ENCODE data around the gene DHRS3.
"Not testable (repeated sequence)": the region's sequence is repeated elsewhere in the genome, so short reads cannot be mapped to it uniquely, and the experiment has no call there.

The DHRS3 gene, protein sequence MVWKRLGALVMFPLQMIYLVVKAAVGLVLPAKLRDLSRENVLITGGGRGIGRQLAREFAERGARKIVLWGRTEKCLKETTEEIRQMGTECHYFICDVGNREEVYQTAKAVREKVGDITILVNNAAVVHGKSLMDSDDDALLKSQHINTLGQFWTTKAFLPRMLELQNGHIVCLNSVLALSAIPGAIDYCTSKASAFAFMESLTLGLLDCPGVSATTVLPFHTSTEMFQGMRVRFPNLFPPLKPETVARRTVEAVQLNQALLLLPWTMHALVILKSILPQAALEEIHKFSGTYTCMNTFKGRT

DNA sequence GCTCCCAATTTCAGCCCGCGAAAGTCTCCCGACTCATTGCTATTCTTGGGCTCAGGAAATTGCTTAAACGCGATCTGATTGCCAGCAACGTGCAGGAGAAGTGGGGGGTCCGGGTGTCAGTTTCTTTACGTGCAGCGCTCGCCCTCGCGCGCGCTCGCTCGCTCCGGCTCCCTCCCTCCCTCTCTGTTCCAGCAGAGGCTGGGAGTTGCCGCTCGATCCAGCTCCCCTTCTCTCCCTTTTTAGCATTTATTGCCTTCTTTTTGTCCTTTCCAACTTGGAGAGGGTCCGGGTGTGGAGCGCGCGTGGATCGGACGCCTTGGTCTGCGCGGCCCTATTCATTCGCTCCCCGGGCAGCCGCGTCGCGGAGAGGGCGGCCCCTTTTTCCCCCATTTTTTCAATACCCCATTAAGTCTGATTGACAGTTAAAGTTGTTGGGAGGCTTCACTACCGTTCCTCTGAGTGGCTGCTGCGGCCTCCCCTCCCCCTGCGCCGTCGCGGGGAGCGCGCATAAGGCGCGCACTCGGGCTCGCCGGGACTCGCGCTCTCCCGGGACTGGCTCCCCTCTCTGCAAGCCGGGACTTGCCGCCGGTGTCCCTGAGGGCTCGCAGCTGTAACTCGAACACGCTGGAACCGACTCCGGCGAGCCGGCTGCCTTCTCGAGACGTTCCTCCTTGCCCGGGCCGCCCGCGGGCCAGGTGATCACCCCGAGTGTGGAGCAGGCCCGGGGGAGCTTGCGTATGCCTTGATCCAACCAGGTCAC, at the start of gene DHRS3:
Gene DHRS3 (minus strand): TSS at position 310 of the 760 bp plus-strand sequence. CDS start 862 bp downstream, outside the sequence.
- peak; percentile 94 for DNase-seq (ENCODE audit: low spot score)

DNA sequence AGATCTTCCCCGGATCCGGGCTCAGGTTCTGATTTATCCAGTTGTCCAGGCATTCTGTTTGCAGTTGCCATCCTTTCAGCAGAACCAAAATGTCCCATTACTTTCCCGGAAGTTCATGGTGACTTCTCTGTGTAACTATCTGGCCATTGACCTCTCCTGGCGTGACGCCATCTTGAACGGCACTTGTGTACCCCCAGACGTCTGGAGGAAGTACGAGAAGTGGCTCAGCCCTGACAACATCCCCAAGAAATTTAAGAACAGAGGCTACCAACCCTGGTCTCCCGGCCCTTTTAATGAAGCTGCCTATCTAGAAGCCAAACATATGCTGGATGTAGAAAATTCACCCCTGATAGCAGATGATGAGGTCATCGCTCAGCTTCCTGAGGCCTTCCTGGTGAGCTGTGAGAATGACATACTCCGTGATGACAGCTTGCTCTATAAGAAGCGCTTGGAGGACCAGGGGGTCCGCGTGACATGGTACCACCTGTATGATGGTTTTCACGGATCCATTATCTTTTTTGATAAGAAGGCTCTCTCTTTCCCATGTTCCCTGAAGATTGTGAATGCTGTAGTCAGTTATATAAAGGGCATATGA, 48.2 kb upstream of the DHRS3 start:
- no peak for DNase-seq (ENCODE audit: low spot score)

DNA sequence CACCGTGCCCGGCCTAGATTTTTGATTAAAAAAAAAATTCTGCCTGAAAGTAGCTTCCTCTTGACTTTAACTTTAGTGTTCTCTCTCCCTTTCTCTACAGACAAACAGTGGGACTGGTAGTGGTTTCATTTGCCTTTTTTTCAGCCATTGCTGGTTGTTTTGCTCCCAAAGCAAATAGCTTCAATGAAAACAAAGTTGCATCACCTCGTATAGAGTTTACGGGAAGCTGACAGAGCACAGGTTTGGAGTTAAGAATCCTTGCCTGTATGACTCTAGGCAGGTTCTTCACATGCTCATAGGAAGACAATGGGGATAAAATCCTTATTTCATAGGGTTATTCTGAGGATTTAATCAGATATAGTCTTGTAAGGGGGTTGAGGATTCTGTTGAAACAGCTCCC, 47.5 kb upstream of the DHRS3 start:
- no peak for DNase-seq (ENCODE audit: low spot score)

DNA sequence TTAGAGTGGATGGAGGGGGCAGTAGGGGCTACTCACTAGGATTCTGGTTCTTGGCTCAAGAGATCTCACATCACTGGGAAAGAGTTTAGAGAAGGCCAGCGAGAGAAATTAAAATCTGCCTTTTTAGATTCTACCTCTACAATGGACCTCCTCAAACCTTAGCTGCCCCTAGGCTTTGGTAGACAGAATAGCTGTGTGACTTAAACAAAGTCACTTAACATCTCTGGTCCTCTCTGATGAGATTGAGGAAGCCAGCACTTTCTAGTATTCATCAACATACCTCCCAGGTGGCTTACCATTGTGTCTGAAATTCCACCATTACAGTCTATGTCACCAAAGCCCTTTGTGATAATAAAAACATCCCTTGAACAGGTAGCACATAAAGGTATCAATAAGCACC, 44.5 kb upstream of the DHRS3 start:
- no peak for DNase-seq (ENCODE audit: low spot score)

DNA sequence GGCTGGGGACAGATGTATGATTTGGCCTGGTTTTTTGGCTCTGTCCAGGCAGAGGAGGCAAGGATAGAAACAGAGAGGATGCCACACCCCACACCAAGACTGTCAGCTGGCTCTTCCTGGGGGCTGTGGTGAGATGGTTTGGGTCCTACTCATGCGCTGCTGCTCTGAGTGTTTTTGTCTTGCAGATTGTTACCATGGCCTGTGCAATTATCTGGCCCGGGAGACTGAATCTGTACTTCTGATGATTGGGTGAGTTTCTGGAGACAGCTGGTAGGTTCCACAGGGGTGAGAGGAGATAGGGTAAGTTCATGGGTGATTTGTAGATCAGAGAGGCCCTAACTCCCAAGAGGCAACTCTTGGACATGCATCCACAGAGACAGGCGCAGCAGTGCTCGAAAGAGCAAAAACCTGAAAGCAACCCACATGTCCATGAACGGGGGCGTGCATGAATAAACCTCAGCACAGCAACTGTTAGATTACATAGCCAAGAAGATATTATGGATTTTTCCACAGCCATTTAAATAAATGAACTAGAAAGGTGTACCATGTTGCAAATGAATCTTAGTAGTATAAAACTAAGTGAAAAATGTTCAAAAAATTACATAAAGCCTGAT, 43.7 kb upstream of the DHRS3 start:
- DNase-seq (ENCODE audit: low spot score) = no peak

DNA sequence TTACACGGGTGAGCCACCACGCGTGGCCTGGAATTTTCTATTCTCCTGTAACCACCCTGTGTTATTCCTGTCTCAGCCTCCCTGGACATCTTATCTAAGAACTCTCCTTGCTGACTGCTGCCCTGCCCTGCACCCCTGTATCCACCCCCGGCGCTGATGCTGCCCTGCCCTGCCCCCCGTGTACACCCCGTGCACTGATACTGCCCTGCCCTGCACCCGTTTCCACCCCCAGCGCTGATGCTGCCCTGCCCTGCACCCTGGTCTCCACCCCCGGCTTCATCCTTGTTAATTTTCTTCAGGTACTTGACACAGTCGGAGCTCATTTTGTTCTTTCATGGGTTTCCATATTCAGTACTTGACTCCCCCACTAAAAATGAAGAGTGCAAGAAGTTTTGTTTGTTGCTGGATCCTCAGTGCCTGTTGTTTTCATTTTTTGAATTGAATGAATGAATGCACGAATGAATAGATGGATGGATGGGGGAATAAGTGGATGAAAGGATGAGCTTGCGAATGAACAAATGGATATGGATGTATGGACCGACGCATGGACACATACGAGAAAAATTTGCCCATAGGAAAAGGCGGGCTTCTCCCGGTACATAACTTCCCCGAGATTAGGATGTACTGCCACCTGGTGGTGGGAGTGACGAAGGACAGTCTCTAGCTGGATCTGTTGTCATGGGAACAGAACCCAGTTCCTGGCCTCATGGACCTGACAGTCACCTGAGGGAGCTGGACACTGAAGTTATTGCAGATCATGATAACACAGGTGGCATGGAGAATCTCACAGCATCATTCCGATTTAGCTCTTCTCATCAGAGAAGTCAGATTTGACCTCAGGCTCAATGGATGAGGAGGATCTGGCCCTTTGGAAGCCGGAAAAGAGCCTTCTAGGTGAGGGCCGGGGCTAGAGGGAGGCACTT, 40.8 kb upstream of the DHRS3 start:
- peak; percentile 77 for DNase-seq (ENCODE audit: low spot score)

DNA sequence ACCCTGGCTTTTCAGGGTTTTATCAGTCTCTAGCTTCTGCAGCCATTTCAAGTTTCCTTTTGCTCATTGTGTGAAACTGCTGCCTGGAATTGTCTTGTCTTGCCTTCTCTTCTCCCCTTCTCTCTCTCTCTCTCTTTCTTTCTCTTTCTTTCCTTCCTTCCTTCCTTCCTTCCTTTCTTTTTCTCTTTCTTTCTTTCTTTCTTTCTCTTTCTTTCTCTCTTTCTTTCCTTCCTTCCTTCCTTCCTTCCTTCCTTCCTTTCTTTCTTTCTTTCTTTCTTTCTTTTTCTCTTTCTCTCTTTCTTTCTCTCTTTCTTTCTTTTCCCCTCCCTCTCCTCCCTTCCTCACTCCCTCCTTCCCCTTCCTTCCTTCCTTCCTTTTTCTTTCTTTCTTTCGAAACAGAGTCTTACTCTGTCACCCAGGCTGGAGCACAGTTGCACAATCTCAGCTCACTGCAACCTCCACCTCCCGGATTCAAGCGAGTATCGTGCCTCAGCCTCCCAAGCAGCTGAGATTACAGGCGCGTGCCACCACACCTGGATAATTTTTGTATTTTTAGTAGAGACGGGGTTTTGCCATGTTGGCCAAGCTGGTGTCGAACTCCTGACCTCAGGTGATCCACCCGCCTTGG, 40.0 kb upstream of the DHRS3 start:
- not testable (repeated sequence) for DNase-seq (ENCODE audit: low spot score)

DNA sequence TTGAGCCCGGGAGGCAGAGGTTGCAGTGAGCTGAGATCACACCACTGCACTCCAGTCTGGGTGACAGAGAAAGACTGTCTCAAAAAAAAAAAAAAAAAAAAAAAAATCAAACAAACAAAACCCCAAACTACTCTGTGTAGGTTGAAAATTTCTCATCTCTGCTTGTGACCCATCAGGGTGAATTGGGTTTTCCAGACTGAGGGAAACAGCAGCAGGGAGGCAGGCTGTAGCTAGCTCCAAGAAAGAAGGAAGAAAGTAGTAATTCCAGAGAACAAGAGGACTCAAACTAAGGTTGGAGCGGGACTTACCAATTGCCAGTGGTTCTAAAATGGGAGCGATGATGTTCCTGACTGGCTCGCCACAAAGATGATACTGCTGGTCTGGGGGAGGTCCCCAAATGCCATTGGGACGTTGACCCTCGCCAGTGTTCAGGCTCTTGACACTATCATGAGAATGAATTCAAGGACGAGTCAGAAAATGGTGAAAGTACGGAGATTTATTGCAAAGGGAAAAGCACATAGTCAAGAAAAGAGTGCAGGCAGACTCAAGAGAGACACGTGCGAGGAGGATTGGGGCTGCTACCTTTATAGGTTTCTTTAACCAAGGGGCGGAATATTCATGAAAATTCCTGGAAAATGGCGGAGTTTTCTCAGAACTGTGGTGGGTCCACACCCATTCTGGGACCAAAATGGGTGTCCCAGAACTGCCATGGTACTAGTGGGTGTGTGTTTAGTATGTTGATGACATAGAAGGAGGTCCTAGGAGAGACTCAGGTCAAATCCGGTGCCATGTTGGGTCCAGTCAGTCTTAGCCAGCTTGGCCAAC, 39.3 kb upstream of the DHRS3 start:
- DNase-seq (ENCODE audit: low spot score) = no peak

DNA sequence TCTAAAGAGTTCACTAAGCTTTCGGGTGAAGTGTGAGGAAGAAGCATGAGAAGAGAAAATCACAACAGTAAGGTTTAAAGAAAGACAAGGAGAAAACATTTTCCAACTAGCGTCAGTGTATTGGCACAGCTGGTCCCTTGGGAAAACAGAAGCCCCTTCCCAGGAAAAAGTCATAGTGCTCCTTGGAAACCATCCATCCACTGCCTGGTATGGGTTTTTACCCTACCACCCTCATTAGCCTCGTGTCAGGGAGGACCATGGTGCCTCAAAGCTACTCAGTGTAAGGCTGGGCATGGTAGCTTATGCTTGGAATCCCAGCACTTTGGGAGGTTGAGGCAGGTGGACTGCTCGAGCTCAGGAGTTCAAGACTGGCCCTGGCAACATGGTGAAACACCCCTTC, 38.6 kb upstream of the DHRS3 start:
- DNase-seq (ENCODE audit: low spot score) = no peak

DNA sequence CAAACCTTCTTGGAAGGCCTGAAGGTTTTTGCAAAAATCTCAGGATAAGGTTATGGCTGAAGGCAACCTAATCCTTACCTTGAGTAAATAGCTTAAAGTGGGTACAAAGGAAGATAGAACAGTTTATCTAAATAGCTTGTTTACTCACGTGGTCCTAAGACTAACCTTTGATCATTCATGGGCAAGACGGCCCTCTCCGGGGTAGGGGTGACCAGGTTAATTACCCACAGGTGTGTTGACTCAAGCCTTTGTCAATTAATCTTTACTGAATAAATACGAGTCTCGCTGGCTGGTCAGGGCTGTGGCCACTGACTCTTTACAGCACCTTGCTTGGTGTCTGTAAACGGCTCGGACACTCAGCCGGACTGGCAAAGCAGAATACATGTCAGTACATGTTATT, 36.6 kb upstream of the DHRS3 start:
- no peak for DNase-seq (ENCODE audit: low spot score)

DNA sequence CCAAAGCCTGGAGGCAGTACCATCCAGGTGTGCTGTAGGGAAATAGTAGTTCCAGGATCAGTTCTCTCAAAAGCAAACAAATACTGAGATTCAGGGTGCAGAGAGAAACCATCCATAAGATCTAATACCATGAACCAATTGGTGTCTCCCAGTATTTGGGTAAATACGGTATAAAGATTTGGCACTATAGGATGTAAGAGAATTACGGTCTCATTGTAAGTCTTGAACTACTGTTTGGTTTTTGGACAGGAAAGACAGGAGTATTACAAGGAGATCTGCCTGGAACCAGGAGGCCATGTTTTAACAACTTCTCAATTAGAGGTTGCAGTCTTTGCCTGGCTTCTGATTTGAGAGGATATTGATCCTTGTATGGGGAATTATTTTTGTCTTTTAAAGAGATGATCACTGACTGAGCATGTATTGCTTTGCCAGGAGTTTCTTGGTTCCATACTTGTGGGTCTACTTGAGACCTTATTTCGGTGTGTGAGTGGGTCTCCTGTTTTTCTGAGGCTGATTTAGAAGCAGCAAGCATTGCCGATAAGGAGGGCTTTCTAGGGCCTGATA, 36.1 kb upstream of the DHRS3 start:
- peak; percentile 46 for DNase-seq (ENCODE audit: low spot score)

DNA sequence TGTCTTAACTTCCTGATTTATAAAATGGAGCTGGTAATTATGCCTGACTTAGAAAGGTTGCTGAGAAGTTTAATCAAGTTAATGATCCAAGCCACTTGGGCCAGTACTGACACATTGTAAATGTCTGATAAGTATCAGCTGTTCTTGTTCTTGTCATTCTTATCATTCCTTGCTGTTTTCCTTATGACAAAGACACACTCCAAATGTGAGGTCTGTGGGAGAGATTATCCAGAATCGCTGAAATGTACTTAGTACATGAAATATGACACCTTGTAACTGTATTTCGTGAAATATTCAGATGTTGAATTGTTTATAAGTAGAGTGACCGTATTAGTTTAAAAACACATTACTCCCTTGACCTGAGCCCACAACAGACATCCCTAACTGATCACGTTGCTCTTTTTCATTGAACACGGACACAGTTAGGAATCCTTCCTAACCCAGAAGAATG, 32.0 kb upstream of the DHRS3 start:
- DNase-seq (ENCODE audit: low spot score) = no peak

DNA sequence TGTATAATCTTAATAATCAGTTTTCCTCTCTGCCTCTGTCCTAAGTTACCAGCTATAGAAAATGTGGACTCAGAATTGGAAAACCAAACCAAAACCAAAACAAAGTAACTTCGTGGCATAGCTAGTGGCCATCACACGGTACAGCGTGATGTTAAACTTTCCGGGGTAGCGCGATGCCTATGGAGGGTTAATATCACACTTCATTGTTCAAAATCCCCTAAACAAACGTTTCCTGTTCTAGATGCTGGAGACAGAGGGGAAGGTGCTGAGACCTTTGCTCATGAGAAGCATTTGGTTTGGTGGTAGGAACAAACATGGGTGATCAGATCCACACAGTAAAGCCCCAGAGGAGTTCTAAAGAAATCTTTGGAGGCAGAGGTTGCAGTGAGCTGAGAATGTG, 30.7 kb upstream of the DHRS3 start:
- DNase-seq (ENCODE audit: low spot score) = no peak

DNA sequence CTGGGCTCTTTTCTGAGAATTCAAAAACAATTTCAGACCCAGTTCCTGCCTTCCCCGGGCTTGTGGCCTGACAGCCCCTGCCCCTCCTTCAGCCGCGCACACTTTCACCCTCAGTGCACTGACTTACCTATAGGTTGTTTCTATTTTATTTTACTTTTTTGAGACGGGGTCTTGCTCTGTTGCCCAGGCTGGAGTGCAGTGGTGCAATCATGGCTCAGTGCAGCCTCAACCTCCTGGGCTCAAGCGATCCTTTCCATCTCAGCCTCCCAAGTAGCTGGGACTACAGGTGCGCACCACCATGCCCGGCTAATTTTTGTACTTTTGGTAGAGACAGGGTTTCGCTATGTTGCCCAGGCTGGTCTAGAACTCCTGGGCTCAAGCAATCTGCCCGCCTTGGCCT, 27.4 kb upstream of the DHRS3 start:
- not testable (repeated sequence) for DNase-seq (ENCODE audit: low spot score)

DNA sequence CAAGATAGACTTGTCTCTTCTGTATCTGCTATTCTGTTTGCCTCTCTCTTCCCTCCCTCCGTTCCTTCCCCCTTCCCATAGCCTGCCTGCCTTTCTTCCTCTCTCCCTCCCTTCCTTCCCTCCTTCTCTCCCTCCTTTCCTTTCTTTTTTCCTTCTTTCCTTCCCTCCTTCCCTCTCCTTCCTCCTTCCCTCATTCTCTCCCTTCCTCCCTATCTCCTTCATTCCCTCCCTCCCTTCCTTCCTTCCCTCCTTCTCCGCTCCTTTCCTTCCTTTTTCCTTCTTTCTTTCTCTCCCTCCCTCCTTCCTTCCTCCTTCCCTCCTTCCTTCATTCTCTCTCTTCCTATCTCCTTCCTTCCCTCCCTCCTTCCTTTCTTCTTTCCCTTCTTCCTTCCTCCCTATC, 26.8 kb upstream of the DHRS3 start:
- DNase-seq (ENCODE audit: low spot score) = no peak

DNA sequence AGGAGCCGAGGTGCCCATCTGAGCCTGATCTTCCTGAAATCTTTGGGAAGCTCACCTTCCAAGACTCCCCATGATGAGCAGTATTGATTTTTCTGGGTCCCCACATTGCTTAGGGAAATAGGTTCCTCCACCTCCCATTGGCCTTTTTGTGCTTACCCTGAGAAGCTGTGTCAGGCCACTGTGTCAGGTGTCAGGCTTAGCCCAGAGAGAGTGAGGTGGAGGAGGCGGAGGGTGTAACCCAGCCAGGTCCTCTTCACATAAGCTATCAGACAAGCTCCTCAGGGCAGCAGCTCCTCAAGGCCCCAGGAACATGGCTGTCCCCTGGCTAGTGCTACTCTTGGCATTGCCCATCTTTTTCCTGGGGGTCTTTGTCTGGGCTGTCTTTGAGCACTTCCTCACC, 26.2 kb upstream of the DHRS3 start:
- DNase-seq (ENCODE audit: low spot score) = no peak

DNA sequence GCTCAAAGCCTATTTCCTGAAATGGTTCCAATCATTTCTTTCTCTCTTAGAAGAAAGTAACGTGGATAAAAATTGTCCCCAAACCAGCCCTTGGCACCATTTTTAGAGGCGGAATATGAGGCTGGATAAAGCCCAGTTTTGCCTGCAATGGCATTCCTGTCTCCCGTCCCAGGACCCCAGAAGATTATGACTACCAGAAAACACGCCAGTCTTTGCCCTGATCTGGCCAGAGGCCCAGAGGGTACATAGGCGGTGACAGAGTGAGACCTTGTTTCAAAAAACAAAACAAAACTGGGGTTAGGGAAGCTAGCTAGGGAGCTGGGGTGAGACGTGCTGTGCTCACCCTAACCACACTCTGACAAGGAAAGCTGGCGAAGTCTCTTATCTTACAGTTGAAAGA, 25.8 kb upstream of the DHRS3 start, which contains the start of gene AADACL4:
Gene AADACL4 (plus strand): TSS at position 301 of the 400 bp plus-strand sequence. CDS start 462 bp downstream, outside the sequence.
- DNase-seq (ENCODE audit: low spot score) = no peak

DNA sequence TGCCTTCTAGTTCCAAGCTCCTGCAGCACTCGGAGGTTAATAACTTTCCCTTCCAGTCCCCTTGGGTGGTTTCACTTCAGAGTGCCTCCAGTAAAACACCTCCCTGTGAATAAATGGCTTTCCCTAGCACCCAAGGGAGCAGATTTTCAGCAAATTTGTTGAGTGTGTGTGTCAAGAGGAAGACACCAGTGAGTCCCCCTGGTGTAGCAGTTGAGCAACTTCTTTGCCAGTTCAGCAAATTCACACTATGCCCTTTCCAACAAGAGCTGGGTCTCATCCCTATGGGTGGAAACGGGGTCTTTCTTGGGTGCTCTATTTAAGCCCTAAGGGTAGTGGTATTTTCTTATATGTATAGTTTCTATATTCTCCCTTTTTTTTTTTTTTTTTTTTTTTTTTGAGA, 25.1 kb upstream of the DHRS3 start:
- no peak for DNase-seq (ENCODE audit: low spot score)

DNA sequence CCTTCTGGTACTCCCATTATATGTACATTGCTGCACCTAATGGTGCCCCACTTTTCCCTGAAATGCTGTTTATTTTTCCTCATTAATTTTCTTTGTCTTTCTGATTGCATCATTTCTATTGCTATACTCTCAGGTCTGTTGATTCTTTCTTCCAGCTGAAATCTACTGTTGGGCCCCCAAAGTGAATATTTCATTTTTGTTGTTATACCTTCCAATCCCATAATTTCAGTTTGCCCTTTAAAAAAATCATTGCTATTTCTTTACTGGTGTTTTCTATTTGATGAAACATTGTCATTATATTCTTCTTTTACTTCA, 22.9 kb upstream of the DHRS3 start:
- DNase-seq (ENCODE audit: low spot score) = no peak

Data from SW480 (cell line).